WTC11 (cell line): ENCODE measurements around the gene MICU2. TPM values are rescaled to one million over a fixed set of nuclear protein-coding genes. Genes with fewer than 3 reads are reported as not detected.

Source experiments
- ATAC-seq: fragments of 200-7000 bp; cut with Tn5 transposase; 2 replicates; pipeline ENCODE4 v1.10.0; 2021; ENCODE audit warnings: mild to moderate bottlenecking, moderate library complexity
- CTCF ChIA-PET: fragments of 300-600 bp; sonication (Branson Sonifier 250); formaldehyde crosslinking; loops from one replicate; lab custom pipeline; 2021; ENCODE audit warnings: antibody characterized with exemption; lab: Charles Lee
- POLR2A ChIA-PET: fragments of 350-600 bp; sonication (Branson Sonifier 250); formaldehyde crosslinking; loops from one replicate; lab custom pipeline; 2021; ENCODE audit warnings: antibody characterized with exemption; lab: Charles Lee
- DNase-seq: peaks from one replicate; pipeline ENCODE4 v3.0.0; 2021; ENCODE audit warnings: low spot score
- H3K27ac Mint-ChIP-seq: 2 replicates; pipeline ENCODE4 v1.8.0; 2021; ENCODE audit warnings: mixed read lengths
- H3K27me3 Mint-ChIP-seq: 2 replicates; pipeline ENCODE4 v1.8.0; 2021; ENCODE audit warnings: low read depth, mild to moderate bottlenecking, moderate library complexity, mixed read lengths
- H3K36me3 Mint-ChIP-seq: 2 replicates; pipeline ENCODE4 v1.8.0; 2021; ENCODE audit warnings: mixed read lengths
- H3K4me1 Mint-ChIP-seq: 2 replicates; pipeline ENCODE4 v1.8.0; 2022; ENCODE audit warnings: mixed read lengths
- H3K4me3 Mint-ChIP-seq: 2 replicates; pipeline ENCODE4 v1.8.0; 2021; ENCODE audit warnings: mild to moderate bottlenecking, moderate library complexity, mixed read lengths
- H3K9me3 Mint-ChIP-seq: 2 replicates; pipeline ENCODE4 v1.8.0; 2021; ENCODE audit warnings: mixed read lengths
- ARID4B ChIP-seq: sonication (generic); formaldehyde crosslinking; IDR thresholded peaks from 2 replicates; pipeline ENCODE4 v1.8.0; 2023; ENCODE audit warnings: missing genetic modification reagents, mild to moderate bottlenecking, borderline replicate concordance
- CDX4 ChIP-seq: fragments of 250-450 bp; sonication (Bioruptor Pico); IDR thresholded peaks from 2 replicates; pipeline ENCODE4 v1.9.0; 2021; ENCODE audit warnings: moderate library complexity, mild to moderate bottlenecking, inconsistent platforms, borderline replicate concordance
- CREB1 ChIP-seq: sonication (generic); formaldehyde crosslinking; IDR thresholded peaks from 2 replicates; pipeline ENCODE4 v1.8.0; 2023; ENCODE audit warnings: mild to moderate bottlenecking, missing genetic modification reagents
- GRHL2 ChIP-seq: fragments of 250-450 bp; sonication (Bioruptor Pico); IDR thresholded peaks from 2 replicates; pipeline ENCODE4 v1.8.0; 2022; ENCODE audit warnings: mild to moderate bottlenecking, moderate library complexity; ENCODE audit not compliant: insufficient replicate concordance, severe bottlenecking
- GTF2I ChIP-seq: fragments of 250-450 bp; sonication (Bioruptor Pico); conservative IDR thresholded peaks from 2 replicates; pipeline ENCODE4 v1.4.0; 2021; ENCODE audit warnings: mild to moderate bottlenecking
- HMGXB4 ChIP-seq: sonication (generic); formaldehyde crosslinking; IDR thresholded peaks from 2 replicates; pipeline ENCODE4 v1.8.1; 2023; ENCODE audit warnings: mild to moderate bottlenecking, moderate library complexity, missing genetic modification reagents
- IRF1 ChIP-seq: sonication (generic); formaldehyde crosslinking; IDR thresholded peaks from 2 replicates; pipeline ENCODE4 v1.8.0; 2023; ENCODE audit warnings: missing genetic modification reagents
- MAX ChIP-seq: sonication (generic); formaldehyde crosslinking; IDR thresholded peaks from 2 replicates; pipeline ENCODE4 v1.8.0; 2022; ENCODE audit warnings: mild to moderate bottlenecking, missing genetic modification reagents
- MXD4 ChIP-seq: fragments of 250-450 bp; sonication (Bioruptor Pico); IDR thresholded peaks from 2 replicates; pipeline ENCODE4 v1.8.0; 2021; ENCODE audit warnings: mild to moderate bottlenecking, moderate library complexity, borderline replicate concordance
- NFYB ChIP-seq: sonication (generic); formaldehyde crosslinking; conservative IDR thresholded peaks from 2 replicates; pipeline ENCODE4 v1.8.0; 2022; ENCODE audit warnings: low read depth, missing genetic modification reagents
- SMAD4 ChIP-seq: sonication (generic); formaldehyde crosslinking; IDR thresholded peaks from 2 replicates; pipeline ENCODE4 v1.8.0; 2022; ENCODE audit warnings: mild to moderate bottlenecking, missing genetic modification reagents
- STAT6 ChIP-seq: sonication (generic); formaldehyde crosslinking; conservative IDR thresholded peaks from 2 replicates; pipeline ENCODE4 v1.8.1; 2023; ENCODE audit warnings: mild to moderate bottlenecking, low read depth, missing genetic modification reagents, moderate library complexity
- TCF7 ChIP-seq: sonication (generic); formaldehyde crosslinking; IDR thresholded peaks from 2 replicates; pipeline ENCODE4 v1.8.0; 2022; ENCODE audit warnings: mild to moderate bottlenecking, low read depth, missing genetic modification reagents, moderate library complexity
- ZBTB21 ChIP-seq: sonication (generic); formaldehyde crosslinking; IDR thresholded peaks from 2 replicates; pipeline ENCODE4 v1.8.1; 2023; ENCODE audit warnings: mild to moderate bottlenecking, missing genetic modification reagents, borderline replicate concordance
- ZNF263 ChIP-seq: sonication (generic); formaldehyde crosslinking; IDR thresholded peaks from 2 replicates; pipeline ENCODE4 v1.8.1; 2022; ENCODE audit warnings: low read depth, mild to moderate bottlenecking, moderate library complexity, missing genetic modification reagents
- ZNF281 ChIP-seq: sonication (generic); formaldehyde crosslinking; IDR thresholded peaks from 2 replicates; pipeline ENCODE4 v1.8.0; 2023; ENCODE audit warnings: mild to moderate bottlenecking, missing genetic modification reagents
- ZNF396 ChIP-seq: fragments of 250-450 bp; sonication (Bioruptor Pico); IDR thresholded peaks from 2 replicates; pipeline ENCODE4 v1.8.0; 2021; ENCODE audit warnings: mild to moderate bottlenecking, moderate library complexity, borderline replicate concordance
- total RNA-seq: library from RNA; stranded (reverse); gene quantifications from 3 replicates; pipeline ENCODE4 v1.2.3, GENCODE V29; 2021

MICU2 gene
- total RNA-seq, 1 experiment from 2014 or later: 33.8 TPM

- CTCF ChIA-PET: no interaction called here
- ATAC-seq (no peak), DNase-seq (no peak)
- Mint-ChIP-seq H3K27ac (no peak overlapping the region), H3K27me3 (no peaks in the 10 kb centered on the region), H3K36me3 (peaks cover 3% of the 10 kb centered on the region), H3K4me3 (no peak overlapping the region), H3K4me1 (no peaks in the 10 kb centered on the region), H3K9me3 (no peaks in the 10 kb centered on the region)
- TF ChIP-seq ZNF281: no peak
- no peak for TF ChIP-seq ZNF396
- TF ChIP-seq CREB1 (CRISPR knock-in tag): no peak
- no peak for TF ChIP-seq CDX4
- no peak for TF ChIP-seq ARID4B (CRISPR knock-in tag)
- no peak for TF ChIP-seq MAX (CRISPR knock-in tag)
- no peak for TF ChIP-seq GTF2I (CRISPR knock-in tag)
- TF ChIP-seq NFYB (CRISPR knock-in tag): no peak
- no peak for TF ChIP-seq STAT6 (CRISPR knock-in tag)
- no peak for TF ChIP-seq HMGXB4 (CRISPR knock-in tag)
- no peak for TF ChIP-seq GRHL2 (CRISPR knock-in tag)
- TF ChIP-seq MXD4 (CRISPR knock-in tag): no peak
- no peak for TF ChIP-seq TCF7 (CRISPR knock-in tag)
- TF ChIP-seq ZNF263 (CRISPR knock-in tag): no peak
- TF ChIP-seq SMAD4: no peak
- no peak for TF ChIP-seq IRF1 (CRISPR knock-in tag)
- no peak for TF ChIP-seq ZBTB21 (CRISPR knock-in tag)
- POLR2A ChIA-PET: no interaction called here
Measured at GRCh38 chr13:21504379-21504778, 99.6 kb downstream of the MICU2 start.
